Central memory CD8-positive, alpha-beta T cell (primary cell): ENCODE data around the gene KRTDAP.
"Not testable (repeated sequence)": the region's sequence is repeated elsewhere in the genome, so short reads cannot be mapped to it uniquely, and the experiment has no call there.

Experiments
- ATAC-seq: fragments of 150-1000 bp; cut with Tn5 transposase; replicated peaks from 2 replicates; pipeline ENCODE4 v1.10.0; 2022; ENCODE audit warnings: mild to moderate bottlenecking, moderate FRiP score, moderate number of reproducible peaks; ENCODE audit not compliant: poor library complexity, severe bottlenecking; ENCODE audit errors: extremely low read depth
- DNase-seq, 2 donors: peaks; one replicate each; pipeline ENCODE4 v3.0.0; 2021; ENCODE audit warnings: low spot score in 2 of 2
- H3K27ac Mint-ChIP-seq: one replicate; pipeline ENCODE4 v1.8.0; 2022; ENCODE audit warnings: low read depth, mild to moderate bottlenecking, moderate library complexity, mixed read lengths
- H3K27me3 Mint-ChIP-seq: one replicate; pipeline ENCODE4 v1.8.0; 2022; ENCODE audit warnings: mixed read lengths
- H3K36me3 Mint-ChIP-seq: one replicate; pipeline ENCODE4 v1.8.0; 2022; ENCODE audit warnings: mild to moderate bottlenecking, moderate library complexity, mixed read lengths; ENCODE audit not compliant: insufficient read depth
- H3K4me1 Mint-ChIP-seq: one replicate; pipeline ENCODE4 v1.8.0; 2022; ENCODE audit warnings: mixed read lengths
- H3K4me3 Mint-ChIP-seq: one replicate; pipeline ENCODE4 v1.8.0; 2022; ENCODE audit warnings: mild to moderate bottlenecking, moderate library complexity, mixed read lengths
- H3K9me3 Mint-ChIP-seq: one replicate; pipeline ENCODE4 v1.8.0; 2022; ENCODE audit warnings: mixed read lengths

KRTDAP gene

GRCh38 chr19:35491836-35492360, 1.6 kb upstream of the KRTDAP start:
- H3K4me1 Mint-ChIP-seq = peaks cover 9% of the 10 kb centered on the region
- peaks cover 50% of the 10 kb centered on the region for H3K27me3 Mint-ChIP-seq
- H3K27ac Mint-ChIP-seq = no peak overlapping the region
- DNase-seq (no peak), ATAC-seq (no peak)
- H3K36me3 Mint-ChIP-seq = peaks cover 2% of the 10 kb centered on the region
- no peaks in the 10 kb centered on the region for H3K9me3 Mint-ChIP-seq
- H3K4me3 Mint-ChIP-seq = no peak overlapping the region

GRCh38 chr19:35488677-35489076, 1.6 kb downstream of the KRTDAP start:
- Mint-ChIP-seq H3K9me3 (no peaks in the 10 kb centered on the region), H3K27me3 (peaks cover 55% of the 10 kb centered on the region), H3K36me3 (no peaks in the 10 kb centered on the region), H3K27ac (no peak overlapping the region), H3K4me3 (no peak overlapping the region), H3K4me1 (no peaks in the 10 kb centered on the region)
- DNase-seq = no peak
- no peak for ATAC-seq

- DNase-seq = no peak
- H3K9me3 Mint-ChIP-seq = no peaks in the 10 kb centered on the region
- H3K27me3 Mint-ChIP-seq = peaks cover 49% of the 10 kb centered on the region
- H3K4me1 Mint-ChIP-seq = no peaks in the 10 kb centered on the region
- H3K36me3 Mint-ChIP-seq = no peaks in the 10 kb centered on the region
- no peak for ATAC-seq
- H3K4me3 Mint-ChIP-seq = no peak overlapping the region
- no peak overlapping the region for H3K27ac Mint-ChIP-seq
Measured at GRCh38 chr19:35487656-35488182, 2.5 kb downstream of the KRTDAP start.

- ATAC-seq = no peak
- Mint-ChIP-seq H3K9me3 (no peaks in the 10 kb centered on the region), H3K36me3 (no peaks in the 10 kb centered on the region), H3K4me3 (no peak overlapping the region), H3K27me3 (peaks cover 41% of the 10 kb centered on the region), H3K27ac (no peak overlapping the region), H3K4me1 (no peaks in the 10 kb centered on the region)
- DNase-seq = no peak
Measured at GRCh38 chr19:35486268-35486708, 4.0 kb downstream of the KRTDAP start.

- no peaks in the 10 kb centered on the region for H3K4me1 Mint-ChIP-seq
- H3K27me3 Mint-ChIP-seq = peaks cover 22% of the 10 kb centered on the region
- no peak overlapping the region for H3K4me3 Mint-ChIP-seq
- H3K36me3 Mint-ChIP-seq = no peaks in the 10 kb centered on the region
- no peak for DNase-seq
- no peak for ATAC-seq
- H3K9me3 Mint-ChIP-seq = no peaks in the 10 kb centered on the region
- no peak overlapping the region for H3K27ac Mint-ChIP-seq
Measured at GRCh38 chr19:35484252-35485036, 5.8 kb downstream of the KRTDAP start.

- no peak for ATAC-seq
Measured at GRCh38 chr19:35483089-35483488, 7.2 kb downstream of the KRTDAP start.

GRCh38 chr19:35478794-35479677, 11.2 kb downstream of the KRTDAP start:
- no peak overlapping the region for H3K4me3 Mint-ChIP-seq

More at GRCh38 chr19:35483089-35483488, 7.2 kb downstream of the KRTDAP start:
- no peak for DNase-seq
- Mint-ChIP-seq H3K27me3 (peaks cover 17% of the 10 kb centered on the region), H3K27ac (no peak overlapping the region), H3K36me3 (no peaks in the 10 kb centered on the region), H3K4me3 (no peak overlapping the region), H3K4me1 (no peaks in the 10 kb centered on the region), H3K9me3 (no peaks in the 10 kb centered on the region)

GRCh38 chr19:35476149-35476548, 14.1 kb downstream of the KRTDAP start:
- H3K27ac Mint-ChIP-seq = no peak overlapping the region
- H3K36me3 Mint-ChIP-seq = no peaks in the 10 kb centered on the region
- H3K4me1 Mint-ChIP-seq = no peaks in the 10 kb centered on the region
- H3K4me3 Mint-ChIP-seq = no peak overlapping the region
- peaks cover 14% of the 10 kb centered on the region for H3K27me3 Mint-ChIP-seq
- DNase-seq = no peak
- ATAC-seq = no peak
- no peaks in the 10 kb centered on the region for H3K9me3 Mint-ChIP-seq

More at GRCh38 chr19:35478794-35479677, 11.2 kb downstream of the KRTDAP start:
- no peaks in the 10 kb centered on the region for H3K36me3 Mint-ChIP-seq
- H3K27ac Mint-ChIP-seq = no peak overlapping the region
- no peaks in the 10 kb centered on the region for H3K9me3 Mint-ChIP-seq
- ATAC-seq (no peak), DNase-seq (no peak)
- H3K4me1 Mint-ChIP-seq = no peaks in the 10 kb centered on the region
- peaks cover 14% of the 10 kb centered on the region for H3K27me3 Mint-ChIP-seq

- peaks cover 14% of the 10 kb centered on the region for H3K27me3 Mint-ChIP-seq
- H3K4me1 Mint-ChIP-seq, H3K9me3 Mint-ChIP-seq, DNase-seq, H3K36me3 Mint-ChIP-seq, H3K4me3 Mint-ChIP-seq, H3K27ac Mint-ChIP-seq, ATAC-seq: not testable (repeated sequence)
Measured at GRCh38 chr19:35474594-35474993, 15.7 kb downstream of the KRTDAP start.

- H3K4me3 Mint-ChIP-seq = no peak overlapping the region
- H3K4me1 Mint-ChIP-seq = no peaks in the 10 kb centered on the region
- peaks cover 14% of the 10 kb centered on the region for H3K27me3 Mint-ChIP-seq
- H3K27ac Mint-ChIP-seq = no peak overlapping the region
- H3K36me3 Mint-ChIP-seq = peaks cover 2% of the 10 kb centered on the region
- no peak for ATAC-seq
- no peaks in the 10 kb centered on the region for H3K9me3 Mint-ChIP-seq
- no peak for DNase-seq
Measured at GRCh38 chr19:35474104-35474503, 16.2 kb downstream of the KRTDAP start.

- ATAC-seq (no peak), DNase-seq (no peak)
- Mint-ChIP-seq H3K27ac (no peak overlapping the region), H3K4me1 (no peaks in the 10 kb centered on the region), H3K9me3 (no peaks in the 10 kb centered on the region), H3K27me3 (peaks cover 14% of the 10 kb centered on the region), H3K4me3 (no peak overlapping the region), H3K36me3 (peaks cover 2% of the 10 kb centered on the region)
Measured at GRCh38 chr19:35471946-35472345, 18.3 kb downstream of the KRTDAP start.

GRCh38 chr19:35471075-35471474, 19.2 kb downstream of the KRTDAP start:
- not testable (repeated sequence) for H3K4me1 Mint-ChIP-seq, H3K4me3 Mint-ChIP-seq, DNase-seq, H3K9me3 Mint-ChIP-seq, H3K27ac Mint-ChIP-seq, ATAC-seq, H3K27me3 Mint-ChIP-seq, H3K36me3 Mint-ChIP-seq
